Thyroid gland (tissue), 4 donors: ENCODE results near the gene USP24. TPM values are rescaled to one million over a fixed set of nuclear protein-coding genes. Genes with fewer than 3 reads are reported as not detected.

Experiments used
- DNase-seq, 2 donors: peaks; one replicate each; pipeline ENCODE4 v3.0.0-alpha.2; 2019
- H3K27ac ChIP-seq, 3 donors: fragments of 200-600 bp; sonication (generic); 1 replicate in 2 of 3; 2 replicates in 1 of 3; pipeline ENCODE4 v1.5.1; 2016 to 2019; ENCODE audit warnings: mild to moderate bottlenecking in 1 of 3, moderate library complexity in 1 of 3
- H3K27me3 ChIP-seq: fragments of 200-600 bp; sonication (generic); one replicate; pipeline ENCODE4 v1.5.1; 2019
- H3K36me3 ChIP-seq, 2 donors: fragments of 200-600 bp; sonication (generic); one replicate each; pipeline ENCODE4 v1.5.1; 2016 to 2019
- H3K4me1 ChIP-seq, 2 donors: fragments of 200-600 bp; sonication (generic); one replicate each; pipeline ENCODE4 v1.5.1; 2017 to 2019
- H3K4me3 ChIP-seq, 3 donors: fragments of 200-600 bp; sonication (generic); replicated peaks in 1 of 3; 1 replicate in 2 of 3; 2 replicates in 1 of 3; pipeline ENCODE4 v1.5.1; 2016; ENCODE audit warnings: mild to moderate bottlenecking in 1 of 3
- H3K9me3 ChIP-seq: fragments of 200-600 bp; sonication (generic); one replicate; pipeline ENCODE4 v1.5.1; 2017
- POLR2A ChIP-seq, 2 donors: fragments of 450-650 bp; IDR thresholded peaks; one replicate each; pipeline ENCODE4 v1.6.1; 2017; ENCODE audit warnings: antibody characterized with exemption in 2 of 2, mild to moderate bottlenecking in 2 of 2, moderate library complexity in 1 of 2
- WGBS, 2 donors: methylation state at CpG; one replicate each; pipeline ENCODE4 v1.1.5; 2017; 5-methylcytosine and 5-hydroxymethylcytosine counted together
- intact Hi-C: fragments of 100-400 bp; cut with DNase I; formaldehyde crosslinking; loops from one replicate; pipeline ENCODE4 v1.15.1; 2023
- total RNA-seq, 4 donors: library from RNA; depleted of rRNA; stranded (reverse); fragments of >200 nt; gene quantifications; one replicate each; pipeline ENCODE4 v1.2.3, GENCODE V29; 2016
- TF ChIP-seq, protein P1 (sequence below), 6 experiments: fragments of 200-600 bp in 3 of 6; fragments of 450-650 bp in 3 of 6; sonication (generic) in 3 of 6; IDR thresholded peaks; one replicate each; pipeline ENCODE4 v1.5.1; 2016 to 2019; ENCODE audit warnings: antibody characterized with exemption in 6 of 6, mild to moderate bottlenecking in 2 of 6, inconsistent platforms in 1 of 6, moderate library complexity in 1 of 6

Gene USP24
- total RNA-seq, 4 donors from 2014 or later, result 38.5 to 74.6 (median 43.4) TPM

DNA sequence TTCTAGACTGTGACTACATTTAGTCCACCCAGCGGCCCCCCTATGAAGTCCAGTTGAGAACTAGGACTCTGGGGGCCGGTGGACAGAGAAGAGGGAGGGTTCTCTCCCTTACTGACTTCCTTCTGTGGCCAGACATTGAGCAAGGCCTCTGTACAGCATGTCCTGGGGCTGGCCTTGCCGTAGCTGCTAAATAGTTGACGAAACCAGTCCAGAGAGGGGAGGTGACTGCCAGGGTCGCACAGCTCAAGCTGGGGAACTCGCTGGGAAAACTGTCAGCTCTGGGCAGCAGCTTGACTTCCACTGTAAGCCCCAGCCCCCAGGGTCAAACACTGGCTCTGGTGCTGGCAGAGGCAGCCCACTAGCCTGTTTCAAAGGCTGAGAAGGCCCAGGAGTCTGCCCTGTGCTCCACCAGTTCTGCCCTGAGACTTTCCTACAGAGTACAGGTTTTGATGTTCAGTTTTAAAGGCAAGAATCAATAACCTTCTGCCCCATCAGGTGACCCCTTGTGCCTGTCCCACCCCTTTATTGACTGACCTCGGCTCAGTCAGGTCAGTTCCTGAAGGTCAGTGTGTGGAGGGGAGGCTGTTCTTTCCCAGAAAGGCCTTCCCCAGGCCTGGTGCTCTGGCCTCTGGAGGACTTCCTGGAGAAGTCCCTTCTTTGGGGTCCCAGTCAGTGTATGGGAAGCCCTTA is 161.8 kb downstream of the USP24 start:
- no peak for TF ChIP-seq POLR2A (IDR thresholded peaks at IDR 0.05)
- no peaks in the 10 kb centered on the region for H3K4me1 ChIP-seq
- no peaks in the 10 kb centered on the region for H3K27me3 ChIP-seq
- intact Hi-C loops, result no loop called here
- H3K4me3 ChIP-seq, result no peak overlapping the region
- H3K9me3 ChIP-seq, result no peaks in the 10 kb centered on the region
- no peak overlapping the region for H3K27ac ChIP-seq
- DNase-seq, result no peak
- WGBS, 2 donors, result 66 to 79% methylated on average over 7 of the region's 7 CpGs
- H3K36me3 ChIP-seq, result no peaks in the 10 kb centered on the region

DNA sequence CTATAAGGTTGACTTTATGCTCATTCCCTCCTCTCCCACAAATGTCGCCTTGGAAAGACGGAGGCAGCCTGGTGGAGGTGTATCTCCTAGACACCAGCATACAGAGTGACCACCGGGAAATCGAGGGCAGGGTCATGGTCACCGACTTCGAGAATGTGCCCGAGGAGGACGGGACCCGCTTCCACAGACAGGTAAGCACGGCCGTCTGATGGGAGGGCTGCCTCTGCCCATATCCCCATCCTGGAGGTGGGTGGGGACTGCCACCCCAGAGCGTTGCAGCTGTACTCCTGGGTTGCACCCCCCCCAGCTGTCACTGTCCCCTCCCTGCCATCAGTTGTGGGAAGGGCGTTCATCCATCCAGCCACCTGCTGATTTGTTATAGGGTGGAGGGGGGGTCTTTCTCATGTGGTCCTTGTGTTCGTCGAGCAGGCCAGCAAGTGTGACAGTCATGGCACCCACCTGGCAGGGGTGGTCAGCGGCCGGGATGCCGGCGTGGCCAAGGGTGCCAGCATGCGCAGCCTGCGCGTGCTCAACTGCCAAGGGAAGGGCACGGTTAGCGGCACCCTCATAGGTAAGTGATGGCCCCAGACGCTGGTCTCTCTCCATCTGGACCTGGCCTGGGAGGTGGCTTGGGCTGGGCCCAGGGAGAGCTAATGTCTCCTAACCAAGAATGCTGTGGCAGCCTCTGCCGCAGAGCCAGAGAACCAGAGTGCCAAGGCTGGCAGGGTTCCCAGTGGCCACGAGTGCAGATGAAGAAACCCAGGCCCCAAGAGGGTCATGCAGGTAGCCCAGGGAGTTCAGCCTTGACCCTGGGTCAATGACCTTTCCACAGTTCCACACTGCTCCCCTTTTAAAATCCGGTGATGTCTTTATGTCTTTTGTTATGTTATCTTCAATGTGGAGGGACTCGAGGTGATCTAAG is 162.7 kb downstream of the USP24 start:
- intact Hi-C loops, result no loop called here
- Histone ChIP-seq H3K9me3 (no peaks in the 10 kb centered on the region), H3K27ac (no peak overlapping the region), H3K27me3 (no peaks in the 10 kb centered on the region), H3K4me3 (no peak overlapping the region), H3K36me3 (no peaks in the 10 kb centered on the region), H3K4me1 (no peaks in the 10 kb centered on the region)
- DNase-seq, result no peak
- 85 to 86% methylated on average over 15 to 25 of the region's 29 CpGs for WGBS, 2 donors
- TF ChIP-seq, protein P1, sequence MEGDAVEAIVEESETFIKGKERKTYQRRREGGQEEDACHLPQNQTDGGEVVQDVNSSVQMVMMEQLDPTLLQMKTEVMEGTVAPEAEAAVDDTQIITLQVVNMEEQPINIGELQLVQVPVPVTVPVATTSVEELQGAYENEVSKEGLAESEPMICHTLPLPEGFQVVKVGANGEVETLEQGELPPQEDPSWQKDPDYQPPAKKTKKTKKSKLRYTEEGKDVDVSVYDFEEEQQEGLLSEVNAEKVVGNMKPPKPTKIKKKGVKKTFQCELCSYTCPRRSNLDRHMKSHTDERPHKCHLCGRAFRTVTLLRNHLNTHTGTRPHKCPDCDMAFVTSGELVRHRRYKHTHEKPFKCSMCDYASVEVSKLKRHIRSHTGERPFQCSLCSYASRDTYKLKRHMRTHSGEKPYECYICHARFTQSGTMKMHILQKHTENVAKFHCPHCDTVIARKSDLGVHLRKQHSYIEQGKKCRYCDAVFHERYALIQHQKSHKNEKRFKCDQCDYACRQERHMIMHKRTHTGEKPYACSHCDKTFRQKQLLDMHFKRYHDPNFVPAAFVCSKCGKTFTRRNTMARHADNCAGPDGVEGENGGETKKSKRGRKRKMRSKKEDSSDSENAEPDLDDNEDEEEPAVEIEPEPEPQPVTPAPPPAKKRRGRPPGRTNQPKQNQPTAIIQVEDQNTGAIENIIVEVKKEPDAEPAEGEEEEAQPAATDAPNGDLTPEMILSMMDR (IDR thresholded peaks at IDR 0.05), result no peak
- TF ChIP-seq POLR2A (IDR thresholded peaks at IDR 0.05), result no peak

DNA sequence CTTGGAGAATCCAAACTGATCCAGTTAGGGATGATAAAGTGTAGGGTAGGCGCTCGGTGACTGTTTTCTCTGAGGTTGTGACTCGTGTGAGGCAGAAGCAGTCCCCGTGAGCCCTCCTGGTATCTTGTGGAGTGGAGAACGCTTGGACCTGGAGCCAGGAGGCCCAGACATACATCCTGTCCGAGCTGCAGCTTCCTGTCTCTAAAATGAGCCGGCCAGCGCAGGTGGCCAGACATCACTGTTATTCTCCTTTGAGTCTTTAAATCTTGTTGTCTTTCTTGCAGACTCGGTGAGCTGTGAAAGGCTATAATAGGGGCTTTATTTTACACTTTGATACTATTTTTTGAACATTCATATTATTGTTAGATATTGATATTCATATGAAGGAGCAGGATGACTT is 163.5 kb downstream of the USP24 start:
- WGBS, 2 donors, result 67 to 76% methylated on average over 9 of the region's 9 CpGs
- Histone ChIP-seq H3K9me3 (no peaks in the 10 kb centered on the region), H3K4me1 (no peaks in the 10 kb centered on the region), H3K36me3 (no peaks in the 10 kb centered on the region), H3K27ac (no peak overlapping the region), H3K4me3 (no peak overlapping the region), H3K27me3 (no peaks in the 10 kb centered on the region)
- TF ChIP-seq, protein P1 (IDR thresholded peaks at IDR 0.05), result no peak
- TF ChIP-seq POLR2A (IDR thresholded peaks at IDR 0.05), result no peak
- no peak for DNase-seq
- intact Hi-C loops, result no loop called here

DNA sequence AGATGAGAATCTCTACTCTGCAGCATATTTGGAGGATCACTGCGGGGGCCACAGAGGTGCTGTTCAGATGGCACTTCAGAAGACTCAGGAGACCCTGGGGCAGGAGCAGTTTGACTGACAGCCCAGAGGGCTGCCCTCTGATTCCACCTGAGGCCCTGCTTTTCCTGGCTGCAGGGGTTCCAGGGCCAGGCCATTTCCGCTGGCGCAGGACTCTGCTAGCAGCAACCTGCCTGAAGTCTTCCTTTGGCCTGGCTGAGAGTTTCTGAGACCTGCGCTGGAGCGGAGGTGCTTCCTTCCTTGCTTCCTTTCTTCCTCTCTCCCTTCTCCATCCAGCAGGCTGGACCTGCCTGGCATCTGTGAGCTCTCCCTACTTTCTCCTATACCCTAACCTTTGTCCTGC is 164.0 kb downstream of the USP24 start:
- Histone ChIP-seq H3K4me1 (no peaks in the 10 kb centered on the region), H3K4me3 (no peak overlapping the region), H3K9me3 (no peaks in the 10 kb centered on the region), H3K36me3 (no peaks in the 10 kb centered on the region), H3K27me3 (no peaks in the 10 kb centered on the region), H3K27ac (no peak overlapping the region)
- no peak for DNase-seq
- intact Hi-C loops, result no loop called here
- WGBS, 2 donors, result 91 to 92% methylated on average over 5 of the region's 5 CpGs
- TF ChIP-seq, protein P1 (IDR thresholded peaks at IDR 0.05), result no peak
- TF ChIP-seq POLR2A (IDR thresholded peaks at IDR 0.05), result no peak

DNA sequence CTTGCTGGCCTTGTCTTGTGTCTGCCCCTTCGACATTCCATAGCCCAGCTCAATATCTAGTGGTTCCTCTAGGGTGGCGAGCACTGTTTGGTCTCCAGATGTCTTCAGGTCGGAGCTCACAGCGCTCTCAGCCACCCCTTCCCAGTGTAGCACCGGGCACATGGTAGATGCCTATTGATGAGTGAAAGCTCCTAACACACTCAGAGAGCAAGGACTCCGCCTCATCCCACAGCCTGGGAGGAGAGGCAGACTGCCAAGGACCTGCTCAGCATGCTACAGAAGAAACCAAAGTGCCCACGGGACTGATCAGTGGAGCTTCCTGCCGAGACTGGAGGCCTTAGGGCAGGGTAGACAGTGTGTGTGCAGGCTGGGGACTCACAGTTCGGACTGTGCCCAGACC is 164.9 kb downstream of the USP24 start:
- DNase-seq, result no peak
- Histone ChIP-seq H3K36me3 (no peaks in the 10 kb centered on the region), H3K4me1 (no peaks in the 10 kb centered on the region), H3K27ac (no peak overlapping the region), H3K4me3 (no peak overlapping the region), H3K27me3 (no peaks in the 10 kb centered on the region), H3K9me3 (no peaks in the 10 kb centered on the region)
- intact Hi-C loops, result no loop called here
- no peak for TF ChIP-seq POLR2A (IDR thresholded peaks at IDR 0.05)
- TF ChIP-seq, protein P1 (IDR thresholded peaks at IDR 0.05), result no peak
- 65 to 68% methylated on average over 8 to 9 of the region's 9 CpGs for WGBS, 2 donors
